22Rv1 (cell line): ENCODE data around the gene WDR70.

Experiments used
- CTCF ChIP-seq: fragments of 450-650 bp; IDR thresholded peaks from 2 replicates; pipeline ENCODE4 v1.5.1; 2017; ENCODE audit warnings: mild to moderate bottlenecking
- ZFX ChIP-seq: fragments of 450-650 bp; IDR thresholded peaks from 2 replicates; pipeline ENCODE4 v1.6.1; 2017; ENCODE audit warnings: antibody characterized with exemption, borderline replicate concordance

GRCh38 chr5:37712750-37713149 lies 333.6 kb downstream of the WDR70 start:
- TF ChIP-seq CTCF (no peak), ZFX (no peak)
